HG02885 (cell line): ENCODE measurements around the gene GFOD1.

Experiments used
- ATAC-seq: cut with Tn5 transposase; IDR thresholded peaks from one replicate; pipeline ENCODE4 v1.9.1; 2021; ENCODE audit warnings: mild to moderate bottlenecking; ENCODE audit not compliant: unreplicated experiment, poor library complexity

The GFOD1 gene

GRCh38 chr6:13488015-13488895, 855 bp upstream of the GFOD1 start:
- ATAC-seq = no peak

- ATAC-seq = peak; percentile 26
Measured at GRCh38 chr6:13486679-13487121, 700 bp downstream of the GFOD1 start.

- no peak for ATAC-seq
Measured at GRCh38 chr6:13485923-13486562, 1.4 kb downstream of the GFOD1 start.

GRCh38 chr6:13485303-13485702, 2.1 kb downstream of the GFOD1 start:
- no peak for ATAC-seq

GRCh38 chr6:13484827-13485226, 2.6 kb downstream of the GFOD1 start:
- no peak for ATAC-seq

GRCh38 chr6:13484138-13484708, 3.2 kb downstream of the GFOD1 start:
- ATAC-seq = peak; percentile 13

- ATAC-seq = no peak
Measured at GRCh38 chr6:13480631-13481501, 6.5 kb downstream of the GFOD1 start.

- no peak for ATAC-seq
Measured at GRCh38 chr6:13479971-13480434, 7.4 kb downstream of the GFOD1 start.

- no peak for ATAC-seq
Measured at GRCh38 chr6:13479206-13479800, 8.1 kb downstream of the GFOD1 start.

GRCh38 chr6:13478525-13478966, 8.9 kb downstream of the GFOD1 start:
- ATAC-seq = peak; percentile 48

GRCh38 chr6:13474787-13475186, 12.6 kb downstream of the GFOD1 start:
- ATAC-seq = no peak

GRCh38 chr6:13474360-13474759, 13.0 kb downstream of the GFOD1 start:
- ATAC-seq = no peak

GRCh38 chr6:13473768-13474165, 13.6 kb downstream of the GFOD1 start:
- ATAC-seq = no peak

GRCh38 chr6:13472976-13473767, 14.2 kb downstream of the GFOD1 start:
- ATAC-seq = no peak

- ATAC-seq = no peak
Measured at GRCh38 chr6:13472099-13472498, 15.3 kb downstream of the GFOD1 start.

GRCh38 chr6:13471184-13471583, 16.2 kb downstream of the GFOD1 start:
- ATAC-seq = no peak

GRCh38 chr6:13470238-13471140, 16.9 kb downstream of the GFOD1 start:
- ATAC-seq = no peak

GRCh38 chr6:13469693-13470092, 17.7 kb downstream of the GFOD1 start:
- no peak for ATAC-seq
